Muscle of arm (tissue), 12 donors: ENCODE measurements around the gene NINJ2. TPM values are rescaled to one million over a fixed set of nuclear protein-coding genes. Genes with fewer than 3 reads are reported as not detected.
A peak's percentile ranks its signal among the peaks of the same experiment; 100 is the strongest.

Experiments used
- DNase-seq: peaks from one replicate; pipeline ENCODE4 v3.0.0-alpha.2; 2013
- polyA plus RNA-seq, 12 donors: library from polyadenylated mRNA; unstranded; fragments of 120-200 nt; gene quantifications; one replicate each; pipeline ENCODE4 v1.2.1, GENCODE V29; 2013; ENCODE audit not compliant: insufficient read length in 12 of 12

NINJ2 gene
- polyA plus RNA-seq, 12 donors: 3.4 to 6.2 (median 4.8) TPM; not detected in 2

DNA sequence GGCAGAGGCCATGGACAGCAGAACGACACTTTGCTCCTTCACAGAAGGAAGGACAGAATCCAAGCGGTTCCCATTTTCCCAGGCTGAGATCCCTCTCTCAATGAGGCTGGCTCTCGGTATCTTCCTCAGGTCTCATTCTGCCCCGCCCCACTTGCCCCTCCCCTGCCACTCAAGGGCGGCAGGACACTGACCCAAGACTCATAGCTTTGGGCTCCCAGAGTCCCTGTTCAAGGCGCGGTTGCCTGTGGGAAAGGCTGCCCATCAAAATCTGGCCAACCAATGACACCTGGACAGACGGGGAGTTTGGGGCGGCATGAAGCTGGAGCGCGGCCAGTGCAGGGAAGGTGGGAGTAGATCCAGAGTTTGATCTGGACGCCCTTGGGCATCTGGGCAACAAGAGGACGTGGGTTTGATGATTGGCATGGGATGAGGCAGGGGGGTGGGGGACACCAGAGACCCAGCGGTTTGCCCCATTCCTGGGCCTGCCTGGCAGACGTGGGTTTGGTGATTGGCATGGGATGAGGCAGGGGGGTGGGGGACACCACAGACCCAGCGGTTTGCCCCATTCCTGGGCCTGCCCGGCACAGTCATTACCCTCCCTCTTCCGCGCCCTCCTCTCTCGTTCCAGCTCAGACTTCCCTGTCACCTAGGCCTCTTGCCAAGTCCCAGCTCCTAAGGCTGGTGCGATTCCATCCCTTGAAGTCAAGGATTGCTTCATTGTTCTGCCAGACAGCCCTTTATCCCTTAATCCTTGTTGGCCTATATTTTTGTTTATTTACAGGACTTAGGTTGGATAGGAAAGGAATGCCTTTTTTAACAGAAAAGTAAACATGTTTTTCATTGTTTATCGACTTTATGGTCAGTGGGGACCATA, 92.1 kb downstream of the NINJ2 start:
- peak; percentile 55 for DNase-seq

DNA sequence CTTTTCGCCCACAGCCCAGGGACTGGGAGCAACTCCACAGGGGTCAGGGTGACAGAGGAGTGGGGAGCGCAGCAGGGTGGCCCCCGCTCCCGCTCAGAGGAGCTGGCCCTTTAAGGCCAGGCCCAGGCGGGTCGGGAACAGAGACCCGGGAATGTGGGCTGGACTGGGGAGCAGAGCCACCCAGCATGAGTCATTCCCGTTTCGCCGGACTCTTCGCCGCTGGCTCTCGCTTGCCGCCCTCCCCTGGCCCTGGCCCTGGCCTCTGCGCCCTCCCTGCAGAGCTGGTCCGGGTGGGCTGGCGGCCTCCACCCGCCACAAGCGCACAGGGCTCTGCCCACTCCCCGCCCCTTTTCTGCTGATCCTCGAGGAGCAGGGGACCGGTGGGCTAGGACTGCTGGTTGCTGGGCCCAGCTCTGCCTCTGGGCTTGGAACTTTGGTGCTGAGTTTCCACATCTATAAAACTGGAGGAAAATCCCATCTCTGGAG, 92.8 kb downstream of the NINJ2 start:
- peak; percentile 76 for DNase-seq

DNA sequence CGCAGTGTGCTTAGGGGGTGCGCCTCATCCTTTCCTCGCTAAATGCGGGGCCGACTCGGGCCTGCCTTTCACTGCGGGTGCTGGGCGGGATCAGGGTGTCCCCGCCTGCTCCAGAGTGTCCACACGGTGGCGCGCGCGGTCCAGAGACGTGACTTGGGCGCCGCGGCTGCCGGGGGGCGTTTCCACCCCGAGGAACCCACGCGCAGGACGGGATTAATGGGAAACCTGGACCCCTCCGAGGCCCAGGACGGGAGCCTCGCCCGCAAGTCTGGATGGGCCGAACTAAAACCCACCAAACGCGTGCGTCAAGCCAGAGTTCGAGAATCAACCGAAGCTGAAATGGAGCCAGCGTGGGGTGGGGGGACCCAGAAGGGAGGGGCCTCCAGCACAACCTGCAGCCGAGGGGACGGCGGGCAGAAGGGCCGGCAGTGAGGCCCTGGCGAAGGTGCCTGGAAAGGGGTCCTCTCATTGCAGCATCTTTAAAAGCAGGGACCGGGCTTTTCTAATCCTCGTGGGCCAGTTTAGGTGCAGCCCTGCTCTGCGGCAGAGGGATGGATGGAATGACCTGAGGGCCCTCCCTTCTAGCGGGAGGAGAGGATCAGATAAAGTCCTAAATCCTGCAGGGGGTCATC, 93.3 kb downstream of the NINJ2 start:
- peak; percentile 90 for DNase-seq

DNA sequence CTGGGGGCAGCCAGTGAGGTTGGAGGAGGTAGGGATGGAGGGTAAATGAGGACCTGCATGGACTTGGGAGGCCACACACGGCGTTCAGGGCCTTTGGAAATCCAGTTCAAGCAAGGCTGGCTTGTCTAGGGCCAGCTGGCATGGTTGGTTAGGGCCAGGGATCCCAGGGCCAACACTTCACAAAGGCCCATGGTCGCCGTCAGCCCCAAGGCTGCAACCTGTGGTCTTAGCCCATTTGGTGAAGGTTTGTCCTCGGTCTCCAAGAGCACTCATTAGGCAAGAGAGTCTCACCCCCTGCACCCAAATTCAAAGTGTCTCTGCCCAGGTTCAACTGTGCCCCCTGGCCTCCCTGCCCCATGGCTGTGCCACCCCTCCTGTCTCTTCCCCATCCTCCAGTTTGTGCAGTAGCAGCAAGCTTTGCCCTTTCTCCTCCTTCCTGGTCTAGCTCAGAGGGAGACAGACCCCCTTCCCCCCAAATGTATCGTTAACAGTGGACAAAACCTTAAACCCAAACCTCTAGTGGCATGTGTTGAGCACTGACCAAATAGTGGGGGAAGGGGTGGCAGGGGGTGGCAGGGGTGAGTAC, 94.1 kb downstream of the NINJ2 start:
- DNase-seq: no peak

DNA sequence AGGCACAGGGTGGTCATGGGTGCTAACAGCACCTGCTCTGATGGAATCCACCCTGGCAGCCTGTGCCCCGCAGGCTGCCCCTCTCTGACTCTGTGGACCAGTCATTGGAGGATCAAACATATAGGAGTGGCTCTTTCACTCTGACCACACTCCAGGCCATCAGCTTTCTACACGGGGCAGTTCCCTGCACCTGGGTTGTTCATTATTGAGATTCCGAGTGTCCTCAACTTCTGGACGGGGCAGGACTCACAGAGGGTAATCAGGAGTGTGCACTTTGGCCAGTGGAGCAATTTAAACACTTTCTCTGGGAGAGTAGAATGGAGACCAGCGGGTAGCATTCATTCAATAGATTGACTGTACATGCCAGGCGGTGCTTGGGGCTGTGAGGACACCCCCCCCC, 94.8 kb downstream of the NINJ2 start:
- no peak for DNase-seq

DNA sequence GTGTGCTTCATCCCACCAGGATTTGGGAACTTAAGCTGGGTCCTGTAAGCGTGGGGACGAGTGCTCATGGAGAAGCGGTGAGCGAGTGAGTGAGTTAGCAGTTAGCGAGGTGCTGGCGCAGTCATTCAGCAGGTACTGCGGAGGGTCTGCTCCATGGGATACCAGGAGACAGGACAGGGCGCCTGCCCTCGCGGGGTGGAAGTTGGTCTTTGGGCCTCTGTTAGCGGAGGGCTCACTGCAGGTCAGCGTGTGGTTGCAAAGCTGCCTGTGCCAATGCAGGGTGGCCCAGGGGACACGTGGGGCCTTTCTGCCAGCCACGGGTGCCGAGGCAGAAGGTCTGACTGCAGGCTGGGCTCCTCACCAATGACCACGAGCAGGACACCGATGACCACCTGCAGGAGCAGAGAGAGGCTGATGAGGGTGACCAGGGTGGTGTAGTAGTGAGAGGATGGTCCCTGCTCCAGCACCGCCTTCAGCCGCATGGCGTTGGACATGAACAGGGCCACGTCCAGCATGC, 97.6 kb downstream of the NINJ2 start:
- no peak for DNase-seq

DNA sequence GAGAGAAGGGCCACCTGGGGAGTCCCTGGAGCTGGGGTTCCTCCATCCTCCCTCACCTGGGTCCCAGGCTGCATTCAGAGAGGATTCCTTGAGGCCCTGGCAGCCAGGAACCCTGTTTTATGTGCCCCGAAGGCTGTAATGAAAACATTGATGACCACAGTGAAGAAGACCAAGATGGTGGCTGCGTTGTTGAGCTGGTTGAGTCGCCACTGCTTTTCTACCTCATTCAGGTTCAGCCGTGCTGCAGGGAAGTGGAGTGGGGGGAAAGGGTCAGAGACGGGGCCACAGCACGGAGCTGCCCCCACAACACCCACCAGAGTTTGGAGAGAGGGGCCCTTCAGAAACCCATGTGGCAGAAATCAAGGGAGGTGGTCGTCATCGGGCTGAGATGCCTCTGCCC, 98.1 kb downstream of the NINJ2 start:
- DNase-seq: no peak

DNA sequence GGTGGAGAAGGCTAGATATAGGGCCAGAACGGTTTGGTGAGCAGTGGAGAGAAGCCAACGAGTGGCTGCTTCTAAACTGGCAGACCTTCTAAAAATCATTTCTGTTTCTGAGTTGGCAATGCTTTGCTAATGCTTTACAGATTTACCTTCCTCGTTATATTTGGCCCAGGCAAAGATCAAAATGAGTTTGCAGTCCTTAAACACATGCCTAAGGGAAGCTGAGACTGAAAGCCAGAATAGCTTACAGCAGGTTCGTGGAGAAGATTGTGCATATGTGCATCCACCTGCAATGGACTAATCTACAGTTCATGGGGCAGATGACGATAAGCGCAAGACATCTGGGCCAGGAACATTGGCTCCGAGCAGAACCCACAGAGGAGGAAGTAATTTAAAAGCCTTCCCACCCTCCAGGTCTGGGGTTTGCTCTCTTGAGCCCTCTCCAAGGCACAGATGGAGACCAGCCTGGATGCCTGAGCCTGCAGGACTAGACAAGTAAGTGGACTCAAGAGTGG, 99.4 kb downstream of the NINJ2 start:
- no peak for DNase-seq

DNA sequence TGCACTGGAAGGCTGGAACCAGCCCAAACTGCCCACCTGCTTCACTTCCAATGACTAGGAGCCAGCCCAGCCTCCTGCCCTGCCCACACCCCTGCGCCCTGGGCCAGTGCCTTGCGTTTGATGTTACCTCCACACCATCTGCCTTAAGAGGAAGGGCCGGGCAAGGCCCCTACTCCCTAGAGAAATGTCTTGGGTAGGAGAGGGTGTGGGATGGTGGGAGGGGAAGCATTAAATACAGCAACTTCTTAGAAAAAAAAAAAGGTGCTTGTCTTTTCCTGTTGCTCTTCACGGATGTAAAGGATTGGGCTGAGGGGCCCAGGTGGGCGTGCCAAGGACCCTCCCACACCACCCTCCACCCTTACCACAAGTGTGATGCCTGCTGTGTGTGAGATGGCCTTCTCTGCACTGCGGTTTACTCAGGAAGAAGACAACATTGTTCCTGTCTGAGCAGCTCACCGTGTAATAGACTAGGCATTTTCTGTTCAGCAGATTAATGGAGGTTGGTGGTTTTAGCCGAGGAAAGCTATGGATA, 99.9 kb downstream of the NINJ2 start:
- no peak for DNase-seq

DNA sequence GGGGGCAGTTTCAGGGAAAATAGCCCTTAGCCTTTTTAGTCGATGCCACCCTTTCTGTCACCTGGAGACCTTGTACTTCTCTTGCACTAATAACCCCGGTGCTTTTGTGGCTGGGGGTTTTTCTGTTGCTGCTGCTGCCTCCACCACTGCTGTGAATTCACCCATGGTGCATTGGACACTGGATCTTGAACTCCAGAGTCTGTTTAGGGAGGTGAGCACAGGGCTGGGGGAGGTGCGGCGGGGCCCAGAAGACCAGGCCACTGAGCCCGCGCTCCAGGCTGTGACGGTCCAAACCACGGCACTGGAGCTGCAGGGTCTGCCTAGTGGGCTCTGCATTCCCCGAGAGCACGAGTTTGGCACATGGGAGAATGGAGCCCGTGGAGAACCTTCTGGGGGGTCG, 100.6 kb downstream of the NINJ2 start:
- no peak for DNase-seq

DNA sequence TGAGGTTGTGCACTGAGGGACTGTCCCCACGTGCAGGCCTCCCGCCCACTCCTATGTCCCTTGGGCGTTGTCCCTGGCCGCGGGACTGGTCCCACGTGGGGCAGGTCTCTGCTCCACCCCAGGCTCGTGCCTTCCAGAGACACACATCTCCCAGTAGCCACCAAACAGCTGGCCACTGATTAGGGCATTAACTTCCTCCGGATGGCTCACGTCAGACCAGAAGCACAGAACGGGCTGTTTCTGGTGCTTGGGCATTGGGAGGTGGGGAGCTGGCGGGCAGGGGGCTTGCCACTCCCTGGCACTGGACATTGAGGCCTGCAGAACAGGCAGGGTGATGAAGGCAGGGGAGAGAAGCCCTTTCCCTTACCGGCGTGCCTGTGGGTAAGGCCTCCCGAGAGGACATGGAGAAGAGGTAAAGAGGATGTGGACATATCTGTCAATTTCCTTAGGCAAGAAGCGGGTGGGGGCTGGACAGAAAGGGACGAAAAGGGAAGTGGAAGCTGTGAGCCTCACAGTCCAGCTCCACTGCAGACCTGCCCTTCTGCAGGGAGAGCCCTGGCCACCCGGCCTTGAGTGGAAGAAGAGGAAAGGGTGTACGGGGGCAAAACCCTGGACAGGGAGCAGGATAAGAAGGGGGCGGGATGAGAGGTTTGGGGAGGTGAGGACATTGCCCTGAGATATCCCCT, 101.2 kb downstream of the NINJ2 start:
- no peak for DNase-seq

DNA sequence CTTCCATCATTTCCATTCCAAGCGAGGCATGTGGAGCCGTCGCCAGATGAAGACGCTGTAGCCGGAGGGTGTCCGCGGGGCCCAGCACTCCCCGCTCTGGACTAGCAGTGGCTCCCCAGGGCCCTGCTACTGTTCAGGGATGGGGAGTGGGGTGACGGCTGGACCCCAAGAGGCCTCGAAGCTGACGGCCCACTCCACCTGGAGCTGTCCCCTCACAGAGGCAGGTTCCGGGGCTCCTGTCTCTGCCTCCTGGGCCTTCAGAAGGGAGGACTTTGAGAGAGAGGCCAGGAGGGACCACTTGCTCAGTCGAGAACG, 101.9 kb downstream of the NINJ2 start:
- DNase-seq: no peak

DNA sequence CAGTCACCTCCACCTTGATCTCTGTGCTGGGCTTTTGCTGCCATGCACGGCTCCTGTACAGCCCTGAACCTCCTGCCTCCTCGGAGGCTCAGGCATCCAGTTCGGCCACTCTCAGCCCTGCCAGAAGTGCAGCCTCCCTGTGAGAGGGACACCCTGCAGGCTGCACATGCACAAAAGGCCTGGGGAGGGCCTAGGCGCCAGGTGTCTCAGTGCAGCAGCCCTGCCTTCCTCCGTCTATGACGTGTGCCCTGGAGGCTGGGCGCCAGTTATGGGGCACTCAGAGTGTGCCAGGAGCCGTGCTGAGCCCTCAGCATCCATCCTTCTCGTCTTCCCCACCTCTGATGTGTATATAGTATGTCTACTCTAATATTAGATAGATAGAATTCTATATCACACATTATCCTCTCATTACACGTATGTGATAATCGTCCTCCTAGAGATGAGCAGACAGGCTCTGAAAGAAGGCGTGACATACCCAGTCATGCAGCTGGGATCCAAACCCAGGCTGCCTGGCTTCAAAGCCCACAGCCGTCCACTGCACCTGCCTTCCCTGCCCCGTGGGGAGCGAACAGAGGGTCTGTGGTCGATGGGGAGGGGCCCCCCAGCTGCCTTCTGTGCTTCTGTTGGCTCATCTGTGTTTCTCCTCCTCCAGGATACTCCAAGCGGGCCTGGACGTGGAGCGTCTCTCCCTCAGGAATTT, 102.4 kb downstream of the NINJ2 start:
- DNase-seq: no peak

DNA sequence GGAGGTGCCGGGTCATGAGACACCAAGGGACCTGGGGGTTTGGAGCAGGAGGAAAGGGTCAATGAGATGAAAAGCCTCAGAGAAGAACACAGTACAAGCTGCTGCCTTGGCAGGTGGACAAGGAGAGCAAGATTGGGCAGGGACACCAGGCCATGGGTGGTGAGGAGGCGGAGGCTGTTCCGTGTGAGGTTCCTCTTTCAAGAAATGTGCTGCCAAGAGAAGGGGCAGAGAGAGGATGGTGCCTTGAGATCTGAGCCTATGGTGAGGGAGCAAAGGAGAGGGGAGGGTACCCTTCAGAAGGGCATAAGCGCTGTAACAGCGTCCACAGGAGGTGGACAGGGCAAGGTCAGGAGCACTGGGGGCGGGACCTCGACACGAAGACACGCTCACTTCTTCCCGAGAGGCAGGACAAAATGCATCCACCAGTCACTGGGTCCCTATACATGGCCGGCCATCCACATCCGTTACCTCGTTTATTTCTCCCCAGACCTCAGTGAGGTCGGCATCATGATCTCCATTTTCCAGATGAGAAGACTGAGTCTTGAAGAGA, 103.3 kb downstream of the NINJ2 start:
- no peak for DNase-seq

DNA sequence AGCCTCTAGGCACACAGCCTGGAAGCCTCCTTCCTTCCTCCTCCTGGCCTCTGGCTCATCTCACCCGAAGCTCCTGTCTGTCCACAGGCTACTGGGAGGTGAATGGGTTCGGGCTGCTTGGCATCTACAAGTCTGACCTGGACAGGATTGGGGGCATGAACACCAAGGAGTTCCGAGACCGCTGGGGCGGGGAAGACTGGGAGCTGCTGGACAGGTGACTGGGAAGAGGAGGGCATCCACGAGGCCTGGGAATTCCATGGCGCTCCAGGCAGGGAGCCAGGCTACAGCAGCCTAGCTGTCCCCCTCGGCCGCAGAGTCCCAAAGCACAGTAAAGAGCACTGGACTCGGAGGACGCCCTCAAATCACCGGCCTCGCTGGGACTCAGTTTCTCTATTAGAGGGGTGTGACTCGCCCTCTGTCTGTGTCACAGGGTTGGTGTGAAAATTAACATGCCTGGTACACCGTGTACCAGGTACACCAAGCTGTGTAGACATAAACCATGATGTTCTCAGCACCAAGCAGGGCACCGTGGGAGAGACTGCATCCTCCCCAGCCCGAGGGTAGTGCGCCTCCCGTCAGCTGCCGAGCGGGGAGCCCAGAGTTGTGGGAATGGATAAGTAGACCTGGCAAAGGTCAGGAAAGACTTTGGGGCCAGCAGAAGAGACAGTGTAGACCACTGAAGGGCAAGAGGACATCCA, 103.9 kb downstream of the NINJ2 start:
- DNase-seq: no peak

DNA sequence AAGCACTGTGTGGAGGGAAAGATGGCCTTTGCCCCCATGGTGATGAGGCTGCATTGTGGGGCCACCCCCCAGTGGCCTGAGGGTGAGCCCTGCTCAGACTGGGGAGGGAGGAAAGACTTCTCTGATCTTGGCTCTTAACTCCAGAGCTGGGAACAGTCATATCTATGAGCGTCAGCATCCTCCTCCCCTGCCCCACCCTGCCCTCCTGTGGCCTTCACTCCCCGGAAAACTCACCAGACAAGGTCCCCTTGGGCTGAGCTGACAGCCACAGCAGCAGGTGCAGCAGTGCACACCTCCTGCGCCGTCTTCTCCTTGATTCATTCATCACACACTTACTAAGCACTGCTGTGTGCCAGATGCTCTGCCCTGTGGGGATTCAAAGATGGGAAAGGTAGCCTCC, 104.7 kb downstream of the NINJ2 start:
- no peak for DNase-seq

DNA sequence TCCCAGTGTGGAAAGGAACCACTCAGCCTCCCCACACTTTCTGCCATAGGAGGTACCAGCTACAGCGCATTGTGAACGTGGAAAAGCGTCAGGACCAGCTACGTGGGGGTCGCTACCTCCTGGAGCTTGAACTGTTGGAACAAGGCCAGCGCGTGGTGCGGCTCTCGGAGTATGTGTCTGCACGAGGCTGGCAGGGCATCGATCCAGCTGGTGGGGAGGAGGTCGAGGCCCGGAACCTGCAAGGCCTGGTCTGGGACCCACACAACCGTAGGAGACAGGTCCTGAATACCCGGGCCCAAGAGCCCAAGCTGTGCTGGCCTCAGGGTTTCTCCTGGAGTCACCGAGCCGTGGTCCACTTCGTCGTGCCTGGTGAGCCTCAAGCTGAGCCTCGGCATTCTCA, 106.7 kb downstream of the NINJ2 start:
- DNase-seq: no peak

DNA sequence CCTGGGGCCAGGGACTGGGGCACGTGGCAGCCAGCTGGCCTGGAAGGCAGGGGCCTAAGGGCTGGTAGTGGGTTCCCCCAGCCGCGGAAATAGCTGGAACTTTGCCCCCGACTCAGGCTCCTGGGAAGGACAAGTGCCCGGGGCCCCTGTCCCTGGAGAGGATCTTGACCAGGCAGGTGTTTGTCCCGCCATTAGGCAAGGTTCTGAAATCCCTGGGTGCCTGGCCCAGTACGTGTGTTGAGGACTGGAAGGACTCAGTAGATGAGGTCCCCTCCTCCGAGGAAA, 109.3 kb downstream of the NINJ2 start:
- DNase-seq: no peak

DNA sequence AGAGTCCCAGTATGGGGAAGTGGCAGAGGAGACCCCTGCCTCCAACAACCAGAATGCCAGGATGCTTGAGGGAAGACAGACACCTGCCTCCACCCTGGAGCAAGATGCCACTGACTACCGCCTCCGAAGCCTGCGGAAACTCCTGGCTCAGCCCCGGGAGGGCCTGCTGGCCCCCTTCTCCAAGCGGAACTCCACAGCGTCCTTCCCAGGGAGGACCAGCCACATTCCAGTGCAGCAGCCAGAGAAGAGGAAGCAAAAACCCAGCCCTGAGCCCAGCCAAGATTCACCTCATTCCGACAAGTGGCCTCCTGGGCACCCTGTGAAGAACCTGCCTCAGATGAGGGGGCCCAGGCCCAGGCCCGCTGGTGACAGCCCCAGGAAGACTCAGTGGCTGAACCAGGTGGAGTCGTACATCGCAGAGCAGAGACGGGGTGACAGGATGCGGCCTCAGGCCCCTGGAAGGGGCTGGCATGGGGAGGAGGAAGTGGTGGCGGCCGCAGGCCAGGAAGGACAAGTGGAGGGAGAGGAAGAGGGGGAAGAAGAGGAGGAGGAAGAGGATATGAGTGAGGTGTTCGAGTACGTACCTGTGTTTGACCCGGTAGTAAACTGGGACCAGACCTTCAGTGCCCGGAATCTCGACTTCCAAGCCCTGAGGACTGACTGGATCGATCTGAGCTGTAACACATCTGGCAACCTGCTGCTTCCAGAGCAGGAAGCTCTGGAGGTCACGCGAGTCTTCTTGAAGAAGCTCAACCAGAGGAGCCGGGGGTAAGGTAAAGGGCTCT, 109.8 kb downstream of the NINJ2 start:
- DNase-seq: no peak

DNA sequence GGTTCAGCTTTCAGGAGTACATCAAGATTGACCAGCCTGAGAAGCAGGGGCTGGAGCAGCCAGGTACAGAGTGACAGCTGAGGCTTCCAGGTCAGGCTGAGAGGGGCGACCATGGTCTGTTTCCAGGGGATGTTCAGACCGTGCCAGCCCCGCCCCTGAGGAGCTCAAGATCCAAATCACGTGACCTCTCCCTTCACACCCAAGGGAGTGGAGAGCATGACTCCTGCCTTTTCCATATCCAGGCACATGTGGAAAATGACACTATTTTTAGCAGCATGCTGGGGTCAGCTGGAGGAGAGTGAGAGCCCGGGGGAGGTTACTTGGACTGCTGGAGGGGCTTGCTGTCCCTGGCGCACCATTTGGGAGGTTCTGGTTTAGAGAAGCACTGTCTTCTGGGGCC, 110.8 kb downstream of the NINJ2 start:
- DNase-seq: no peak
